Measurements from ENCODE around the gene CPED1.

DNA sequence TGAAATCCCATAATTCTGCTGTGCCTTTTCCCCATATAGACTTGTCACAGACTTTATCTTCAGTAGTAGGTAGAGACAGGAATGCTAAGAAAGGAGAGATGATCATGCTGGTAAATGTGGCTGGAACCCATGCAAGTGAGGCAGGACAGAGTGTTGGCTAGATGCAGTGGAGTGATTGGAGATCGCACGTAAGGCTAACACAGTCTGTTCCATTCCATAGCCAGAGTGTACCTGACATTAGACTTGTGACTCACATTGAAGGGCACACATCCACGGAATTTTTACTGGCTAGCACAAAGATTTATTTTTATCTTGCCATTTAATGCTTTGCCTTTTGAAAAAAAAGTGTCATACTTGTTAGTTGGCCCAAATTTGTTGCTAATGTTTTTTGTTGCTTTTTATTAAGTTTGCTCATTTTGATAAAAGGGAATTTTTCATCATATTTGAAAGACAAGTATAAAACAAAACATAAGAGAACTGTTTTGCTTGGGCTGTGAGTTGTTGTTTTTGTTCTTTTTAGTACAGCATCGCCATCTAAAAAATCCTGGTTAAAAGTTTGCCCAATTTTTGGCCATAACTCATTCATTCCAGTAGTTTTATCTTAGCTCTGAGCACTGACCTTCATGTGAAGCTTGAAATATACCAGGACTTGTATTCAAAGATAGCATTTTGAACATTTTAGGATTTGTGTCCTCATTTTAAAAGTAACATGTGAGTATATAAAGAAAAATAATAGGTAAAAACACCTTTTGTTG, 81.0 kb downstream of the CPED1 start:
- TF ChIP-seq ISL1 (CRISPR knock-in tag; IDR thresholded peaks at IDR 0.05), result no peak
- TF ChIP-seq ZC3H10 (CRISPR knock-in tag; IDR thresholded peaks at IDR 0.05), result no peak
- TF ChIP-seq POU6F1 (CRISPR knock-in tag; IDR thresholded peaks at IDR 0.05; ENCODE audit: borderline replicate concordance, low read depth), result no peak

All from SK-N-SH treated with all-trans-retinoic acid at 6 μM for 48 hours (cell line).